H1 (cell line): Measurements from ENCODE around the gene KLF7. TPM values are rescaled to one million over a fixed set of nuclear protein-coding genes. Genes with fewer than 3 reads are reported as not detected.

Source experiments
- CREB1 ChIP-seq: IDR thresholded peaks from 2 replicates; pipeline ENCODE4 v1.6.1; 2012; ENCODE audit warnings: inconsistent platforms
- EZH2 ChIP-seq: fragments of 200-600 bp; sonication (generic); IDR thresholded peaks from 2 replicates; pipeline ENCODE4 v1.7.1; 2012; ENCODE audit warnings: low read depth, mild to moderate bottlenecking, moderate library complexity, low read length, inconsistent platforms; ENCODE audit not compliant: severe bottlenecking
- FOSL1 ChIP-seq: IDR thresholded peaks from 2 replicates; pipeline ENCODE4 v1.6.1; 2011; ENCODE audit warnings: mild to moderate bottlenecking, low read depth, low read length, moderate library complexity; ENCODE audit not compliant: insufficient read depth
- JUND ChIP-seq: IDR thresholded peaks from 2 replicates; pipeline ENCODE4 v1.6.1; 2011; ENCODE audit warnings: mild to moderate bottlenecking, improper control_type of control experiment, low read length
- SIX5 ChIP-seq: IDR thresholded peaks from 2 replicates; pipeline ENCODE4 v1.6.1; 2011; ENCODE audit warnings: mild to moderate bottlenecking, low read depth, low read length
- polyA plus RNA-seq, 7 experiments: library from polyadenylated mRNA; depleted of rRNA in 3 of 7; stranded (reverse) in 5 of 7; unstranded in 2 of 7; fragments of >200 nt in 5 of 7; fragments of 200-250 nt in 2 of 7; gene quantifications; 1 replicate in 5 of 7; 2 replicates in 1 of 7; 4 replicates in 1 of 7; pipeline versions ENCODE4 v1.2.1 to v1.2.3, GENCODE V29; 2011 to 2013; ENCODE audit warnings: missing spikeins in 2 of 7, mixed read lengths in 2 of 7
- total RNA-seq: library from RNA; stranded (reverse); fragmentation: NEBNext Ultra II Directional; extraction: Animal tissue kit (Norgen Biotek cat#: 25700); gene quantifications from 2 replicates; pipeline ENCODE4 v1.2.1, GENCODE V29; 2021

KLF7 gene
- total and polyA plus RNA-seq, 2 of the 8 experiments (the other 6 are each of a cell fraction or from before 2014, with no cell fraction given), result 9.6 to 23.3 TPM

DNA sequence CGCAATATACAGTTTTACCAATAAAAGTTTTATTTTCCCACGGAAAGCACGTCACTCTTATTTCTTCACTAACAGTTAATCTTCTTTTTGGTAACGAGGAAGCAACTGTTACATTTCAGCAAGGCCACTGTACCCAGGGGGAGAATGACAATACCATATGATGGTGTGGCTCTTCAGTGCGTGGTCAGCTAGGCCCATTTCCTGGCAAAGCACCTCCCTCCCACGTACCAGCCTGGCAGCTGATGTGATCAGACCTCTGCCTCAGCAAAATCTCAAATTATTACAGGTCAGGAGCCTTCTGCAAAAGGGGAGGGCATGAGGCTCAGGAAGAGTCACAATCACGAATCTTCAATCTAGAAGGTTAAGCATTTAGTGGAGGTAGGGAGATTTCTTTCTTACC, 55.4 kb downstream of the KLF7 start (continued):
- TF ChIP-seq FOSL1, result no peak
- TF ChIP-seq EZH2, result no peak
- no peak for TF ChIP-seq SIX5
- no peak for TF ChIP-seq JUND
- TF ChIP-seq CREB1, result no peak
